NB4 (cell line): Measurements from ENCODE around the gene THSD7B.

Experiments
- DNase-seq: peaks from one replicate; pipeline ENCODE4 v3.0.0; 2010; ENCODE audit warnings: low read depth
- H3K4me3 ChIP-seq: one replicate; pipeline ENCODE4 v1.5.1; 2011; ENCODE audit warnings: mild to moderate bottlenecking, low read depth, low read length, moderate library complexity
- MAX ChIP-seq: IDR thresholded peaks from 2 replicates; pipeline ENCODE4 v1.6.1; 2011; ENCODE audit warnings: low read depth, low read length
- MYC ChIP-seq: IDR thresholded peaks from 2 replicates; pipeline ENCODE4 v1.6.1; 2011; ENCODE audit warnings: low read depth, low read length
- POLR2A ChIP-seq: IDR thresholded peaks from 2 replicates; pipeline ENCODE4 v1.6.1; 2011; ENCODE audit warnings: mild to moderate bottlenecking; ENCODE audit not compliant: insufficient read length; ENCODE audit errors: extremely low read depth
- TF ChIP-seq, protein P1 (sequence below): IDR thresholded peaks from one replicate; pipeline ENCODE4 v1.5.1; 2012; ENCODE audit warnings: low read depth, low read length

The THSD7B gene

GRCh38 chr2:136765256-136766072 lies at the start of gene THSD7B:
Gene THSD7B (plus strand): TSS chr2:136765545. CDS start chr2:136882179, 116,634 bp downstream.
- TF ChIP-seq POLR2A (no peak), MAX (no peak), MYC (no peak)
- TF ChIP-seq, protein P1, sequence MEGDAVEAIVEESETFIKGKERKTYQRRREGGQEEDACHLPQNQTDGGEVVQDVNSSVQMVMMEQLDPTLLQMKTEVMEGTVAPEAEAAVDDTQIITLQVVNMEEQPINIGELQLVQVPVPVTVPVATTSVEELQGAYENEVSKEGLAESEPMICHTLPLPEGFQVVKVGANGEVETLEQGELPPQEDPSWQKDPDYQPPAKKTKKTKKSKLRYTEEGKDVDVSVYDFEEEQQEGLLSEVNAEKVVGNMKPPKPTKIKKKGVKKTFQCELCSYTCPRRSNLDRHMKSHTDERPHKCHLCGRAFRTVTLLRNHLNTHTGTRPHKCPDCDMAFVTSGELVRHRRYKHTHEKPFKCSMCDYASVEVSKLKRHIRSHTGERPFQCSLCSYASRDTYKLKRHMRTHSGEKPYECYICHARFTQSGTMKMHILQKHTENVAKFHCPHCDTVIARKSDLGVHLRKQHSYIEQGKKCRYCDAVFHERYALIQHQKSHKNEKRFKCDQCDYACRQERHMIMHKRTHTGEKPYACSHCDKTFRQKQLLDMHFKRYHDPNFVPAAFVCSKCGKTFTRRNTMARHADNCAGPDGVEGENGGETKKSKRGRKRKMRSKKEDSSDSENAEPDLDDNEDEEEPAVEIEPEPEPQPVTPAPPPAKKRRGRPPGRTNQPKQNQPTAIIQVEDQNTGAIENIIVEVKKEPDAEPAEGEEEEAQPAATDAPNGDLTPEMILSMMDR: no peak
- DNase-seq: no peak
- H3K4me3 ChIP-seq: no peak within 1 kb of the TSS

- no peak overlapping the region for H3K4me3 ChIP-seq
- peak; percentile 55 for DNase-seq
- TF ChIP-seq POLR2A: no peak
- no peak for TF ChIP-seq MAX
- TF ChIP-seq, protein P1: no peak
- TF ChIP-seq MYC: no peak
Observed at GRCh38 chr2:136718273-136718672, 47.1 kb upstream of the THSD7B start.

- no peak for DNase-seq
Observed at GRCh38 chr2:136727973-136728699, 37.2 kb upstream of the THSD7B start.

DNA sequence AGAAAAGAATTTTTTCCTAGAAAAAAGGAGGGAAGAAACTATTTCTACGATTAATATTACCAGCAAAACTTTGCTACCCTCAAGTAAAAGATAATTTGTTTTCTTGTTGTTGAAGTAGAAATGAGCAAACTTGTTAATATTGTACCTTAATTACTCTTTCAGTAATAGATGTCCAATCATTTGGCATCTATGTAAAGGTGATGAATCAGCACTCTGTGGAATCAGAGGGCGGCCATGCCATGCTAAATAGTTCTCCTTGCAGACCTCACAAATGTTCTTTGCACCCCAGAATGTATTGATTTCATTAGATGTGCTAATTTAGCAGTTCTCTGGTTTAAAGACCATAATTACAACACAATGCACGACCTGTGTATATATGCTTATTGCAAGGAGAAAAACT lies 29.1 kb upstream of the THSD7B start:
- H3K4me3 ChIP-seq: no peak overlapping the region
- DNase-seq: no peak
- TF ChIP-seq POLR2A (no peak), MAX (no peak), MYC (no peak)
- TF ChIP-seq, protein P1: no peak

More at GRCh38 chr2:136727973-136728699, 37.2 kb upstream of the THSD7B start:
- TF ChIP-seq, protein P1: no peak
- TF ChIP-seq MYC: no peak
- TF ChIP-seq POLR2A: no peak
- no peak for TF ChIP-seq MAX
- no peak overlapping the region for H3K4me3 ChIP-seq

DNA sequence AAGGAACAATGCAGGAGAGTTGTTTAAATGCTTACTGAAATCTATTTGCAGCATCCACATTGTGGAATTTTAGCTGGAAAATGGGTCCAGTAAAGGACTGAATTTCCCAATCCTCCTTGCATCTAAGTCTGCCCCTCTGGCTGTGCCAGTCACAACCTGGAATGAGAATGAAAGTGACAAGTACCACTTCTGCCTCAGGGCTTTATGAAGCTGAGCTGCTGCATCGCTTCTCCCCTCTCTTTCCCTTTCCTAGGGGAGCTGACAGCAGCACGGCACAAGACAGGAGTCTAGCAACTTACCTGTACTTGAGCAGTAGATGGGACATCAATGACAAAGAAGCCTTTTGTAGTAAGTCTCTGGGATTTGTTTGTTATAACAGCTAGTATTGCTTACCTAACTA lies 27.3 kb upstream of the THSD7B start:
- no peak for TF ChIP-seq MYC
- TF ChIP-seq MAX: no peak
- TF ChIP-seq POLR2A: no peak
- TF ChIP-seq, protein P1: no peak
- no peak for DNase-seq
- no peak overlapping the region for H3K4me3 ChIP-seq
